HFF-Myc (cell line): ENCODE measurements around the gene SELENOV.

ENCODE experiments used
- DNase-seq: peaks from one replicate; pipeline ENCODE4 v3.0.0-alpha.2; 2011; ENCODE audit warnings: low read depth; ENCODE audit errors: extremely low read depth
- H3K4me3 ChIP-seq: replicated peaks from 2 replicates; pipeline ENCODE4 v1.5.1; 2011; ENCODE audit warnings: low read depth, mild to moderate bottlenecking, control low read depth, low read length
- TF ChIP-seq, protein P1 (sequence below): IDR thresholded peaks from 2 replicates; pipeline ENCODE4 v1.5.1; 2012; ENCODE audit warnings: mild to moderate bottlenecking, low read depth, low read length, control low read depth; ENCODE audit errors: missing control alignments

SELENOV gene

DNA sequence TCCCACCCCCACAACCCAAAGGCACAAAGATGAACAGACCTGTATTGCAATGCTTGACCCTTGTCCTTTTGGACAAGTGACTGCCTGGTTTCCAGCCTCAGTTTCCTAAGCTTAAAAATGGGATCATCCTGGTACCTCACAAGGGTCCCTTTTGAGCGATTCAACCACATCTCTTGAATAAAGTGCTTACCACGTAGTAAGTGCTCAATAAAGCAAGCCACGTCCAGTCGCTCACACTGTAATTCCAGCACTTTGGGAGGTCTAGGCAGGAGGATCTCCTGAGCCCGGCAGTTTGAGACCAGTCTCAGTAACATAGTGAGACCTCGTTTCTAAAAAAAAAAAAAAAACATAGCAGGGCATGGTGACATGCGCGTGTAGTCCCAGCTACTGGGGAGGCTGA is 15.0 kb upstream of the SELENOV start:
- TF ChIP-seq, protein P1, sequence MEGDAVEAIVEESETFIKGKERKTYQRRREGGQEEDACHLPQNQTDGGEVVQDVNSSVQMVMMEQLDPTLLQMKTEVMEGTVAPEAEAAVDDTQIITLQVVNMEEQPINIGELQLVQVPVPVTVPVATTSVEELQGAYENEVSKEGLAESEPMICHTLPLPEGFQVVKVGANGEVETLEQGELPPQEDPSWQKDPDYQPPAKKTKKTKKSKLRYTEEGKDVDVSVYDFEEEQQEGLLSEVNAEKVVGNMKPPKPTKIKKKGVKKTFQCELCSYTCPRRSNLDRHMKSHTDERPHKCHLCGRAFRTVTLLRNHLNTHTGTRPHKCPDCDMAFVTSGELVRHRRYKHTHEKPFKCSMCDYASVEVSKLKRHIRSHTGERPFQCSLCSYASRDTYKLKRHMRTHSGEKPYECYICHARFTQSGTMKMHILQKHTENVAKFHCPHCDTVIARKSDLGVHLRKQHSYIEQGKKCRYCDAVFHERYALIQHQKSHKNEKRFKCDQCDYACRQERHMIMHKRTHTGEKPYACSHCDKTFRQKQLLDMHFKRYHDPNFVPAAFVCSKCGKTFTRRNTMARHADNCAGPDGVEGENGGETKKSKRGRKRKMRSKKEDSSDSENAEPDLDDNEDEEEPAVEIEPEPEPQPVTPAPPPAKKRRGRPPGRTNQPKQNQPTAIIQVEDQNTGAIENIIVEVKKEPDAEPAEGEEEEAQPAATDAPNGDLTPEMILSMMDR, result no peak
- DNase-seq, result no peak
- no peak overlapping the region for H3K4me3 ChIP-seq

DNA sequence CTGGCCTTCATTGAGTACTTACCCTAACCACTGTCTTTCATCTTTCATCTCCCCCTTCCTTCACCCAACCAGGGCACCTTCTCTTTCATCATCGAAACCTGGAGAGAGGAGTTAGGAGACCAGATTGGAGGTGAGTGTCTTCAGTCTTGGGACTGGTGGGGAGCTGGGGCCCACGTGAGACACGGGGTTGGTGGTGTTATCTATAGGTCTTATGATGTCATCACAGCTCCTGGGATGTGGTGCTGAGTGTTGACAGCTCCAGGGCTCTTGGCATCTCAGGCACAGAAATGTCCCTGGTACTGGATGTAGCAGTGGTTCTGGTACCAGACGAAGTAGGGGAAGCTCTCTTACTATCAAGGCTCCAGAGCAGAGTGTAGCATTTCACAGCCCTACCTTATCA is 14.4 kb upstream of the SELENOV start:
- no peak overlapping the region for H3K4me3 ChIP-seq
- TF ChIP-seq, protein P1, result no peak
- DNase-seq, result no peak

DNA sequence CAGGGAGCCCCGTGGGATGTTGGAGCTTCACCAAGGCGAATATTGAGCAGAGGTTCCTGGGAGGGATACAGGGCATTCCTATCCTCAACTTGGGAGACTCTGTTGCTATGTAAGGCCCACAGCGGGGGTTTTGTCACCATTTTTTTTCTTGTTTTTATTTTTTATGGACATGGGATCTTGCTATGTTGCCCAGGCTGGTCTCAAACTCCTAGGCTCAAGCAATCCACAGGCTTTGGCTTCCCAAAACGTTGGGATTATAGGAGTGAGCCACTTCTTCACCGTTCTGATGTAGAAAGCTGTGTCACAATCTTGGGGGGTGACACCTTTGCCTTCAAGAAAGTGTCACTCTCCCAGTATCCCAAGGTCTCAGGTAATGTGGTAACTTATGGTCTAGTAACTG is 13.6 kb upstream of the SELENOV start:
- no peak overlapping the region for H3K4me3 ChIP-seq
- no peak for DNase-seq
- TF ChIP-seq, protein P1, result no peak

DNA sequence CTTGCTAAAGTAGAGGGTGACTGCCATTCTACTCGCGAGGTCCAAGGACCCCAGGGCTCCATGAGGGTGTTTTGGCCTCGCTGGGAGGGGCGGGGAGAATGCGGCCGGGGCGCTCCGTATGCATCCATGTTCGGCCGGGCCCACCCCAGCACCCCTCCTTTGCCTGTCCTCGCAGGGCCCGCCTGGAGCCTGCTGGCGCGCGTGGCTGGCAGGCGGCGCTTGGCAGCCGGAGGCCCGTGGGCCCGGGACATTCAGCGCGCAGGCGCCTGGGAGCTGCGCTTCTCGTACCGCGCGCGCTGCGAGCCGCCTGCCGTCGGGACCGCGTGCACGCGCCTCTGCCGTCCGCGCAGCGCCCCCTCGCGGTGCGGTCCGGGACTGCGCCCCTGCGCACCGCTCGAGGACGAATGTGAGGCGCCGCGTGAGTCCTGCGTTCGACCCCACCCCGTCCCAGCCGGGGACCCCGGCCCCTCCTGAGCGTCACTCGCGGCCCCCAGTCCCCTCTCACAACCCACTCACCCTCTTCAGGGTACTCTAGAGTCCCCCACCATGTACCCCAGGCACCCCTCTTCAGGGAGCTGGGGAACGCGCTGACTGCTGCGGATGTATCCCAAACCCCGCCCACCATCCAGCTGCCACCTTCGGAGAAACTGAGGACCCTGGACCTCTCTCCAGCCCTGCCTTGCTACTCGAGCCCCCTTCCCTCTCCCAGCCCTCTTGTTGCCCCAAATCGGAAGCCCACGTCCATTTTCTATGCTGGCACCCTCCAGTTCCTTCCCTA is 12.1 kb upstream of the SELENOV start:
- TF ChIP-seq, protein P1, result peak; percentile 60
- no peak for DNase-seq
- H3K4me3 ChIP-seq, result no peak overlapping the region

DNA sequence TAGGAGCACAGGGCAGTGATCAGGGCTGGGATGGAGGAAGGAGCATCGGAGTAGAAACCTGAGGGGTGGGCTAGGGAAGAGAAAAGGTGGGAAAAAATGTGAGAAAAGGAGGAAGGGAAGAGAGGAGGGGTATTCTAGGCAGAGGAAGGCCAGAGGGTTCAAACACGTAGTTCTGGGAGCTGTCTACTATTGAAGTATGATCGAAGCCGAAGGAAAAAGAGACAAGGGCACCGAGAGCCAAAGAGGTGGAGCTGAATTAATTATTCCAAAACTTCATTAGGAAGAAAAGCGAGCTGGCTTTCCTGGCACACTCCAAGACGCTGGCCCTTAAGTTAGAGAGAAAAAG is 8.4 kb upstream of the SELENOV start:
- no peak overlapping the region for H3K4me3 ChIP-seq
- TF ChIP-seq, protein P1, result no peak
- no peak for DNase-seq

DNA sequence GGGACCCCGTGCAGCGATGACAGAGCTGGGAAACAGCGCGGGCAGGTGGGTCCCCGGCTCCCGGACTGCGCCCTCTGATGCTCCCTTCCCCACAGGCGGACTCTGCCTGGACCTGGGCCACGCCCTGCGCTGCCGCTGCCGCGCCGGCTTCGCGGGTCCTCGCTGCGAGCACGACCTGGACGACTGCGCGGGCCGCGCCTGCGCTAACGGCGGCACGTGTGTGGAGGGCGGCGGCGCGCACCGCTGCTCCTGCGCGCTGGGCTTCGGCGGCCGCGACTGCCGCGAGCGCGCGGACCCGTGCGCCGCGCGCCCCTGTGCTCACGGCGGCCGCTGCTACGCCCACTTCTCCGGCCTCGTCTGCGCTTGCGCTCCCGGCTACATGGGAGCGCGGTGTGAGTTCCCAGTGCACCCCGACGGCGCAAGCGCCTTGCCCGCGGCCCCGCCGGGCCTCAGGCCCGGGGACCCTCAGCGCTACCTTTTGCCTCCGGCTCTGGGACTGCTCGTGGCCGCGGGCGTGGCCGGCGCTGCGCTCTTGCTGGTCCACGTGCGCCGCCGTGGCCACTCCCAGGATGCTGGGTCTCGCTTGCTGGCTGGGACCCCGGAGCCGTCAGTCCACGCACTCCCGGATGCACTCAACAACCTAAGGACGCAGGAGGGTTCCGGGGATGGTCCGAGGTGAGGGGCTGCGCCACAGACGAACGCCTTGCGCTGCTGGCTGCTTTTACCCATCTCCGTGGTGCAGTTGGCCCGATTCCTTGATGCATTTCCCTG is 7.8 kb upstream of the SELENOV start:
- peak overlapping the region; percentile 61 for H3K4me3 ChIP-seq
- no peak for DNase-seq

More for the DNA sequence above, 7.8 kb upstream of the SELENOV start:
- TF ChIP-seq, protein P1, result no peak
